ENCODE results near the gene TTC7B. TPM values are rescaled to one million over a fixed set of nuclear protein-coding genes. Genes with fewer than 3 reads are reported as not detected.

TTC7B gene
- total and polyA plus RNA-seq, 7 donors = 18.9 to 97.0 (median 59.0) TPM

GRCh38 chr14:90509403-90509802 is 306.8 kb downstream of the TTC7B start:
- no peaks in the 10 kb centered on the region for H3K9me3 ChIP-seq
- peaks cover 21% of the 10 kb centered on the region for H3K4me1 ChIP-seq
- intact Hi-C loops (cut with DNase I) = no loop called here
- H3K27me3 ChIP-seq (ENCODE audit: insufficient read depth in 3 of 3, low read length in 2 of 3) = no peaks in the 10 kb centered on the region
- no peak overlapping the region for H3K27ac ChIP-seq
- no peak for ATAC-seq
- H3K4me3 ChIP-seq = no peak overlapping the region
- no peak for TF ChIP-seq CTCF (IDR thresholded peaks at IDR 0.05)
- H3K36me3 ChIP-seq (ENCODE audit: insufficient read depth in 1 of 2, low read depth in 1 of 2) = no peaks in the 10 kb centered on the region
- no peak for DNase-seq
- WGBS, 3 donors = 65 to 67% (median 66%) methylated on average over 5 of the region's 5 CpGs

- Histone ChIP-seq H3K9me3 (no peaks in the 10 kb centered on the region), H3K4me3 (no peak overlapping the region), H3K27me3 (ENCODE audit: insufficient read depth in 3 of 3, low read length in 2 of 3) (no peaks in the 10 kb centered on the region), H3K4me1 (peaks cover 20% of the 10 kb centered on the region), H3K27ac (no peak overlapping the region), H3K36me3 (ENCODE audit: insufficient read depth in 1 of 2, low read depth in 1 of 2) (no peaks in the 10 kb centered on the region)
- TF ChIP-seq CTCF (IDR thresholded peaks at IDR 0.05) = no peak
- WGBS, 3 donors = 66 to 79% (median 68%) methylated on average over 21 of the region's 21 CpGs
- DNase-seq (no peak), ATAC-seq (no peak)
- intact Hi-C loops (cut with DNase I) = no loop called here
These were observed 307.5 kb downstream of the TTC7B start for GRCh38 chr14:90508536-90509254.

- no peak overlapping the region for H3K4me3 ChIP-seq
- DNase-seq = no peak
- no peaks in the 10 kb centered on the region for H3K36me3 ChIP-seq (ENCODE audit: insufficient read depth in 1 of 2, low read depth in 1 of 2)
- intact Hi-C loops (cut with DNase I) = no loop called here
- peaks cover 13% of the 10 kb centered on the region for H3K4me1 ChIP-seq
- no peaks in the 10 kb centered on the region for H3K27me3 ChIP-seq (ENCODE audit: insufficient read depth in 3 of 3, low read length in 2 of 3)
- H3K27ac ChIP-seq = no peak overlapping the region
- no peak for TF ChIP-seq CTCF (IDR thresholded peaks at IDR 0.05)
- ATAC-seq = no peak
- no peaks in the 10 kb centered on the region for H3K9me3 ChIP-seq
- WGBS, 3 donors = 73 to 85% (median 80%) methylated on average over 9 of the region's 9 CpGs
These were observed 308.2 kb downstream of the TTC7B start for GRCh38 chr14:90508036-90508435.

GRCh38 chr14:90507428-90507827 is 308.8 kb downstream of the TTC7B start:
- Histone ChIP-seq H3K4me1 (peaks cover 7% of the 10 kb centered on the region), H3K27me3 (ENCODE audit: insufficient read depth in 3 of 3, low read length in 2 of 3) (no peaks in the 10 kb centered on the region), H3K9me3 (no peaks in the 10 kb centered on the region), H3K36me3 (ENCODE audit: insufficient read depth in 1 of 2, low read depth in 1 of 2) (no peaks in the 10 kb centered on the region), H3K4me3 (no peak overlapping the region), H3K27ac (no peak overlapping the region)
- no peak for ATAC-seq
- no peak for TF ChIP-seq CTCF (IDR thresholded peaks at IDR 0.05)
- DNase-seq = no peak
- 87 to 93% (median 92%) methylated on average over 7 of the region's 7 CpGs for WGBS, 3 donors
- intact Hi-C loops (cut with DNase I) = no loop called here

- DNase-seq (no peak), ATAC-seq (no peak)
- peaks cover under 1% of the 10 kb centered on the region for H3K4me1 ChIP-seq
- H3K27ac ChIP-seq = no peak overlapping the region
- H3K27me3 ChIP-seq (ENCODE audit: insufficient read depth in 3 of 3, low read length in 2 of 3) = no peaks in the 10 kb centered on the region
- 94 to 97% (median 95%) methylated on average over 6 of the region's 6 CpGs for WGBS, 3 donors
- intact Hi-C loops (cut with DNase I) = no loop called here
- H3K36me3 ChIP-seq (ENCODE audit: insufficient read depth in 1 of 2, low read depth in 1 of 2) = no peaks in the 10 kb centered on the region
- no peak for TF ChIP-seq CTCF (IDR thresholded peaks at IDR 0.05)
- H3K9me3 ChIP-seq = no peaks in the 10 kb centered on the region
- H3K4me3 ChIP-seq = no peak overlapping the region
These were observed 309.5 kb downstream of the TTC7B start for GRCh38 chr14:90506748-90507147.

Data from psoas muscle (tissue), 8 donors.